Neural crest cell (in vitro differentiated cells): ENCODE data around the gene FCER2. TPM values are rescaled to one million over a fixed set of nuclear protein-coding genes. Genes with fewer than 3 reads are reported as not detected.

Source experiments
- DNase-seq: peaks from one replicate; pipeline ENCODE4 v3.0.0; 2021; ENCODE audit warnings: low read depth, mixed read lengths, low spot score
- H3K27ac Mint-ChIP-seq: one replicate; pipeline ENCODE4 v1.8.0; 2021; ENCODE audit warnings: mild to moderate bottlenecking, mixed read lengths; ENCODE audit not compliant: unreplicated experiment
- H3K27me3 Mint-ChIP-seq: 2 replicates; pipeline ENCODE4 v1.8.0; 2021; ENCODE audit warnings: low read depth, mild to moderate bottlenecking, mixed read lengths
- H3K36me3 Mint-ChIP-seq: 2 replicates; pipeline ENCODE4 v1.8.0; 2021; ENCODE audit warnings: low read depth, mild to moderate bottlenecking, mixed read lengths
- H3K4me1 Mint-ChIP-seq: 2 replicates; pipeline ENCODE4 v1.8.0; 2021; ENCODE audit warnings: mixed read lengths
- H3K4me3 Mint-ChIP-seq: one replicate; pipeline ENCODE4 v1.8.0; 2021; ENCODE audit warnings: mild to moderate bottlenecking, mixed read lengths
- H3K9me3 Mint-ChIP-seq: 2 replicates; pipeline ENCODE4 v1.8.0; 2021; ENCODE audit warnings: mixed read lengths
- CTCF ChIP-seq: fragments of 200-600 bp; sonication (generic); conservative IDR thresholded peaks from 2 replicates; pipeline ENCODE4 v1.5.0; 2021; ENCODE audit warnings: antibody characterized with exemption, mild to moderate bottlenecking
- total RNA-seq: library from RNA; stranded (reverse); gene quantifications from 2 replicates; pipeline ENCODE4 v1.2.1, GENCODE V29; 2021

The FCER2 gene
- total RNA-seq, 1 donor from 2014 or later = not detected

- no peak for DNase-seq
- TF ChIP-seq CTCF = no peak
- no peak overlapping the region for H3K4me3 Mint-ChIP-seq
- H3K9me3 Mint-ChIP-seq = no peaks in the 10 kb centered on the region
- no peaks in the 10 kb centered on the region for H3K4me1 Mint-ChIP-seq
- H3K36me3 Mint-ChIP-seq = no peaks in the 10 kb centered on the region
- no peak overlapping the region for H3K27ac Mint-ChIP-seq
- peaks cover 55% of the 10 kb centered on the region for H3K27me3 Mint-ChIP-seq
These were observed 20.3 kb upstream of the FCER2 start for GRCh38 chr19:7722231-7722651.

GRCh38 chr19:7720351-7720750 lies 18.4 kb upstream of the FCER2 start:
- Mint-ChIP-seq H3K27ac (peak overlapping the region; percentile 19), H3K36me3 (no peaks in the 10 kb centered on the region), H3K4me3 (no peak overlapping the region), H3K9me3 (no peaks in the 10 kb centered on the region), H3K4me1 (no peaks in the 10 kb centered on the region), H3K27me3 (peaks cover 52% of the 10 kb centered on the region)
- DNase-seq = no peak
- TF ChIP-seq CTCF = no peak

GRCh38 chr19:7718668-7719067 lies 16.7 kb upstream of the FCER2 start:
- H3K4me1 Mint-ChIP-seq = no peaks in the 10 kb centered on the region
- TF ChIP-seq CTCF = no peak
- no peak overlapping the region for H3K4me3 Mint-ChIP-seq
- H3K36me3 Mint-ChIP-seq = no peaks in the 10 kb centered on the region
- no peaks in the 10 kb centered on the region for H3K9me3 Mint-ChIP-seq
- no peak for DNase-seq
- peaks cover 39% of the 10 kb centered on the region for H3K27me3 Mint-ChIP-seq
- no peak overlapping the region for H3K27ac Mint-ChIP-seq

- no peak overlapping the region for H3K27ac Mint-ChIP-seq
- peaks cover 24% of the 10 kb centered on the region for H3K27me3 Mint-ChIP-seq
- TF ChIP-seq CTCF = no peak
- no peaks in the 10 kb centered on the region for H3K9me3 Mint-ChIP-seq
- no peak for DNase-seq
- H3K4me1 Mint-ChIP-seq = no peaks in the 10 kb centered on the region
- no peaks in the 10 kb centered on the region for H3K36me3 Mint-ChIP-seq
- H3K4me3 Mint-ChIP-seq = no peak overlapping the region
These were observed 14.8 kb upstream of the FCER2 start for GRCh38 chr19:7716762-7717161.

- no peak for DNase-seq
- H3K36me3 Mint-ChIP-seq = no peaks in the 10 kb centered on the region
- H3K9me3 Mint-ChIP-seq = no peaks in the 10 kb centered on the region
- no peak overlapping the region for H3K4me3 Mint-ChIP-seq
- H3K4me1 Mint-ChIP-seq = no peaks in the 10 kb centered on the region
- TF ChIP-seq CTCF = no peak
- H3K27me3 Mint-ChIP-seq = peaks cover 25% of the 10 kb centered on the region
- no peak overlapping the region for H3K27ac Mint-ChIP-seq
These were observed 13.7 kb upstream of the FCER2 start for GRCh38 chr19:7715671-7716070.

GRCh38 chr19:7710616-7711015 lies 8.7 kb upstream of the FCER2 start:
- Mint-ChIP-seq H3K36me3 (no peaks in the 10 kb centered on the region), H3K4me3 (no peak overlapping the region), H3K27ac (no peak overlapping the region), H3K4me1 (no peaks in the 10 kb centered on the region), H3K9me3 (no peaks in the 10 kb centered on the region), H3K27me3 (peaks cover 19% of the 10 kb centered on the region)
- TF ChIP-seq CTCF = no peak
- DNase-seq = no peak
